GM04503 (cell line): ENCODE measurements around the gene HS3ST4.
"Not testable (repeated sequence)": the region's sequence is repeated elsewhere in the genome, so short reads cannot be mapped to it uniquely, and the experiment has no call there.

Source experiments
- DNase-seq: peaks from one replicate; pipeline ENCODE4 v3.0.0-alpha.2; 2012; ENCODE audit warnings: low read depth

HS3ST4 gene

DNA sequence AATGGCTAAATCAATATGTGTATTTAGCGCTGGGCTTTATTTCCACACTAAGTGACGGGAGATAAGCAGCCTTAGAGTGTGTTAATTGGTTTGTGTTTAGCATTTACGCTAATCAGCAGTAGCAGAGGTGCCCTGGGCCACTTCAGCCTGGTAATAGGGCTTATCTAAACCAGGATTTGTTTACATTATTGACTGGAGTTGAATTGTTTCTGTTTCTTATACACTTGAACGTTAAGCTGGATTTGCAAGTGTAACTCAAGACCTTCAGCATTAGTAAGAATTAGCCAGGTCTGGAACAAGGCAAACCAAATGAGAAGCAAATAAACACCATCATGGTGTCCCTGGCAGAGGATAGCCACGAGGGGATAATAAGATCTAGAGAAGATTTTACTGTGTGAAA is 313.6 kb downstream of the HS3ST4 start:
- no peak for DNase-seq

DNA sequence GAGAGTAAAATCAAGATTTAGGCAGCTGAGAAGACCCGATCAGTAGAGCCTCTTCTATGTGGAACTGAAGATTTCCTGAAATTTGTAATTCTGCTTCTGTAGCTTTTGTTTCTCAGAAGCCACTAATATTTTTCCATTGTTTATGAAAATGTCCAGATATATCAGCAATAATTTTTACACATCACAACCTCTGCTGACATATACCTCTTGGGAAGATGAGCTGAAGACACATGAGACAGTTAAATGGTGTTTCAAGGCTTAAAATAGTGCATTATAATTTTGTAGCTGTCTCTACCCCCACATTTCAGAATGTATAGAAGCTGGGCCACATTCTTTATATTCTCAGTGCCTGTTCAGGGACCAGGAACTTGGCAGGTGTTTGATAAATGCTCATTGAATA is 320.6 kb downstream of the HS3ST4 start:
- no peak for DNase-seq

DNA sequence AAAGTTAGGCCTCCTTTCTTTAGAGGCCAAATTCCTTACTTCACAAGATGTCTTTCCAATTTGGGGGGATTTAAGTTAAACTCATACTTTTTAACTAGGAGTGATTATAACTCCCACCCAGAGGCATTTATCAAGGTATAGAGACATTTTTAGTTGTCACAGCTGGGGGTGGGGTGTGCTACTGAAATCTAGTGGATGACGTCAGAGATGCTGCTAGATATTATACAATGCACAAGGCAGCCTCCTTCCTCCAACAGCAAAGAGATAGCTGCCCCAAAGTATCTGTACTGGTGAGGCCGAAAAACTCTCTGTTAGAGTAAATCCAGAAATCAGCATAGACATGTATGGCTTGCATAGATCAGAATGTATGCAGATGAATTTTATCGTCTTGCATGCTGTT is 324.0 kb downstream of the HS3ST4 start:
- no peak for DNase-seq

DNA sequence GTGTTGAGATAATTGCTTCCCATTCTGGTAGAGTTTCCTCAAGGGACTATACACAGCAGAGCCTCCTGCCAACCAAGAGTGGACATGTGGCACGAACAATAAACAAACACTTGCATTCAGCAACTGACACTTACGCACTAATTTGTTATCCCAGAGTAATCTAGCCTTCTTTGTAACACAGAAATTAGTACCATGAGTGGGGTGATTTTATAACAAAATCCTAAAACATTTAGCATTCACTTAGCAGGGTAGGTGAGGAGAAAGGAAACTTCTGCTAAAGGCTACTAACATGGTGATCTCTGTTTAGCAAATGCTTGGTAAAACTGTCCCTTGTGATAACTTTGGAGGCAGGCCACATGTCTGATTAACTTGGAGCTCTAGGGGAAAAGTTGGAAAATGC is 325.2 kb downstream of the HS3ST4 start:
- DNase-seq, result no peak

DNA sequence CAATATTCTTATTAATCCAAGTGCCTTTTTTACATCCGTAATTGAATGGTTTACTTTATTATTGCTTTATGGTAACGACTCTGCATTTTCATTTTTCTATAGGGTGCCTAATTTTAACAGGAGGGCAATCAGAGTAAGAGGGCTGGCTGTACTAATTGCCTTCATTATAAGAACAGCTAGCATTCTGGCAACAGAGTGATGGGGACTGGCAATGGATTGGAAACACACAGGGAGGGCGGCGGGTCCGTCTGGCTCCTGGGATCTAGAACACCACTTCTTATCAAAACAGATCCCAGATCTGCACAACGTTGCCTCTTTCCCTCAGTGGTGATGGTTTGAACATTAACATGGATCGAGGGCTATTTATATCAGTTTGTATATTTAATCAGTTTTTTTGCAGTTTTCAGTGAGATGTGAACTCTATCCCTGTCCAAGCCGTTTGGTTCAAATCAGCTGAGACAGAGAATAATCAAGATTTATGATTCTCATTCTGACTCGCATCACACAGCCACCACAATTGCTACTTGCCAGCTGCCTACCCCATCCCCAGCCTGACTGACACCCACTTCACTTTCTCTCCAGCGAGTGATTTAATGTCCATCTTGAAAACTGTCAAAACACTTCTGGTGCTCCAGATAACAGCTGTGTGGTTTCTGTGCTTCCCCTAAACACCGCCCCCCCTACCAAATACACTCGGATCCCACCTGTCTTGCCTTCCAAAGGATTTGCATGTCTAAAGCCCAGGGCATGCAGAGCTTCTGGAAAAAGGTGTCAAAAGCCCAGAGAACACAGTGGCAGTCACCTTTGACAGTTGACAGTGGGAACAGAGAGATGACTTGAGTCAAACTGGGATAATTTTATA is 327.9 kb downstream of the HS3ST4 start:
- no peak for DNase-seq

DNA sequence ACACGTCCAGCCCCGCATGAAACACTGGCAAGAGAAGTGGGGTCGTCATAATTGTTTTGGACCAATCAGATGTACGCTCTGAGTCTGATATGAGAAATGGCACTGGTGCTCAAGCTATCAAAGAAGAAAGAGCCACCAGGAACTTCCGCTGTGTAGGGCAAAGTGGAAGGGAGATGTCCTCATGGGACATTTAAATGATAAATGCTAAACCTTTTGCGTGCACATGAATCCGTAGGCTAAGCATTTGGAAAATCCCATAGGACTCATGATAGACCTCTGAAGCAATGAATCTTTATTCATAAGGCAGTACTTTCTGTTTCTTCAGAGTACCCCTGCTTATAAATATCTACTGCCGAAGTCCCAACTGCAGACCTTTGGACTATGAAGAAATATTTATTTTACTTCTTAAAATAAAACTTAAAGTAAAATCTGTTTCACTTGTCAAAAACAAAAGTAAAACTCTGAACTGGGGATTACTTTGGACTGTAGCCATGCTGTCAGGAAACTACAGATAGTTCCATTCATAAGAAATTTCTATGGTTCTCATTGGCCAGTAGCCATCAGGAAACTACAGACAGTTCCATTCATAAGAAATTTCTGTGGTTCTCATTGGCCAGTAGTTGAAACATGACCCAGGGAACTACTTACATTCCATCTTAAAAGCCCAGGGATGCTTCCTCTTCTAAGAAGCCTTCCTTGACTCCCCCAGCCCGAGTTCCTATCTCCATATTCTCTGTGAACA is 335.1 kb downstream of the HS3ST4 start:
- DNase-seq, result no peak

DNA sequence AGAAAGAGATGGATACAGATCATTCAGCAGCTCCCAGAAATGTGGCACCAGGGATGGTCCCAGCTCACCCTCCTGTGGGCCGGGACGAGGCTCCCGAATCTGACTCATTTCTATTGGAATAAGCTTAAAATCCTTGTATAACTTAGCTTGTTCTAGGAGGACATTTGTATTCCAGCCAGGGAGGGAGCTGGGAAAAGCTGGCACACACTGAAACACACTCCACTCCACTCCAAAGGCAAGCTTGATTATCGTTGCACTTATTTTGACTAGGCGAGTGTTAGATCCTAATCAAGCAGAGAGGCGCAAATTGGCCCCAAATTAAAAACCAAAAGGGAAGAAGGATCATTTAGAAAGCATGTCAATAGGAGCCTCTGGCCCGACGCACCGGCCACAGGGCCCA is 339.5 kb downstream of the HS3ST4 start:
- no peak for DNase-seq

DNA sequence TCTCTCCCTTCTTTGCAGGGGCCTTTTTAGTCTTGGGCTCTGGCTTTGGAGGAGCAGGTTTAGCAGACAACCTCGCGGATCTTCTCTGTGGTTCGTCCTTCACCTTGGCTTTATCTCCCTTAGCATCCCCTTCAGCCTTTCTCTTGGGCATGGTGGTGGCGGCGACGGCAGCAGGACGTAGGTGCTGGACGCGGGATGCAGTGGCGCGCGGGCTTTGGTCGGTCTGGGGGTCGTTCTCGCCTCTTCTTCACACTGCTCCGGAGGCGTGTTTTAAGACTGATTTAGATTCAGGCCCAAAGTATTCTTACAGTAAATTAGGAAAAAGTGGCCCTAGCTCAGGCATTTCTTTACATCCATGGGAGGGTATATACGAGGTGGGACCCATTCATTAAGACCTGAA is 340.9 kb downstream of the HS3ST4 start:
- not testable (repeated sequence) for DNase-seq

DNA sequence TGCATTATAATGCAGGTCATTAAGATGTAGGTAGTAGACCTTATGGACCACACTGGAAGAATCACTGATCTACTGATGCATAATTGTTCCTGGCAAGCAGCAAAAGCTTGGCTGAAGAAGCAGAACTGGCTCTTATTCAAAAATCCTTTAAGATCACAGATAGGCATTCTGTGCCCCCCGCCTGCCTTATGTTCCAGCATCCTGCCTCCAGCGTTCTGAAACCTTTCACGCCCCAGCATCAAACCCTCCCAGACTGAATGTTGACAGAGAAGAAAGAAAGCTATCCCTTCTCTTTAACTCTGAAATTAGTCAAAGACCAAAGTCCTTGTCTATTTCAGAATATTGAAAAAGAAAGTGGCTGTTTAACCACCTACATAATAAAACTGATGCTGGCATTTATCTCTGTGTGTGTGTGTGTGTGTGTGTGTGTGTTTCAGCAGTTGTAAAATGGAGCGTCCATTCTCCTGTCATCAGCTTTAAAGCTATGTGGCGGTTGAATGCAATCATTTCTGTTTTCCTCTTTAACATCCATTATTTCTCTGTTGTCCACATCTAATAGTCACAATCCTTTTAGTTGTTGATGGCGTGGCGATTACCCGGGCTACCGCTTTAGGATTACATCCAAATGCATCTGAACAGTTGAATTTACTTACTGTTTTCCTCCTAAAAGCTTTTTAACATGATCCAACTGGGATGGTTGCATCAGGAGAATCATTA is 350.4 kb downstream of the HS3ST4 start:
- DNase-seq, result no peak

DNA sequence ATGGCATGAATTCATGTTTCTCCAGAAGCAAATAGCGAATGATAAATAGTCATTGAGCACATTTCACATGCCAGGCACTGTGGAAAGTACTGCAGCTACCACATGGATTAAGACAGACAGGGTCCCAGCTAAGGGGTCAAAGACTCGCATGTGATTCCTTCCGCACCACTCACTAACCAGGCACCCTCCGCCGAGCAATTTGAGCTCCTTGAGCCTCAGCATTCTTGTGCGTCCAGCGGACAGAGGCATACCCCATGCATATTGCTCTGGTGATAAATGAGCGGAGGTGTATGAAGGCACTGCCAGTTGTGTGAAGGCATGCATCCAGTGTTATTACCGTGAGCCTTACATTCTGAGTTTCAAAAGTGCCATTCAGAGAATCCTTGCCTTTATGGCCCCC is 358.7 kb downstream of the HS3ST4 start:
- DNase-seq, result no peak

DNA sequence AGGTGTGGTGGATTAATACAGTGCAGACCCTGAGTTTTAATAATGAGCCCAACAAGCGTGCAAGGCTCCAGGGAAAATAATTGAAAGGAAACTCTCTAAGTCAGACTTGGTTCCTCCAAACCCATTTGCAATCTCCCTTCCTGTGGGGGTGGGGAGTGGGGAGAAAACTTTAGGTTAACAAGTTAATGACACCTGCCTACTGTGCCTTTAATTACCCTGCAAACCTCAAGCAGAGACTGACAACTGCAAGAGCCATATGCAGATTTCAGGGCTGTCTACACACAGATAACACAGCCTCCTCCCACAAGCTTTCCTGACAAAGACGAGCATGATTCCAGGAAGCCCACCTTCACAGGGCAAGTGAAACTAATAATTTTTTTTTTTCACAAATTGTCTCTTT is 359.3 kb downstream of the HS3ST4 start:
- DNase-seq, result no peak

DNA sequence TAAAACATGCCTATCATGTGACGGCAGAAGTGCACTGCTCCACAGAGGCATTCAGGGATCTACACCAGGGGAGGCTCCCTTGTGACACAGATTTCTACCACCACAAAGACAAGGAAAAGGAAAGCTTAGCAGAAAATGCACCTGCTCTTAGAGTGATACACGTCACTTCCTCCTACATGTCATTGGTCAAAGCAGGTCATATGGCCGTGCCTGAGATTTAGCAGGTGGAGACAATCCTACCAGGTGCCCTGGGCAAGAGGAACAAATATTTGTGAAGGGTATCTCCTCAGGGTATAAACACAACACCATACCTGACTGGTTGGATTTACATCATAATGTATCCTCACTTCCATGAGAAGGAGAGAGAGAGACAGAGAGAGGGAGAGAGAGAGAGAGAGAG is 362.1 kb downstream of the HS3ST4 start:
- no peak for DNase-seq

DNA sequence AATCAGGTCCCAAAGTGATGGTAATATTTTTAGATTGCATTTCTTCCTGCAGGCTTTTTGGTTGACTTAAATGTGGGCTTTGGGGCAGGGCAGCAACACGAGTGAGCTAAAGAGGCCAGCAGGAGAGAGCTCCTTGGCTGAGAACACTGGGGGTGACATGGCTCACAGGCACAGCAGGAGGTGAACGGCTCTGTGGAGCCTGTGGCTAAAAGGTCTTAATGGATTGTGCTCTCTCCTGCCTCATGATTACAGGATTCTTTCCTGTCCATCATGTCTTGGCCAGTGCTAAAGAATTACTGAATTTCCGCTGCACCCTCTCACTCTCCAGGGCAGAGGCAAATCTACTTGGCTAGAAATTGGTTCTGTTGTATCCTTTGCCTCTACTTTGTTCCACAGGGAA is 366.6 kb downstream of the HS3ST4 start:
- no peak for DNase-seq

DNA sequence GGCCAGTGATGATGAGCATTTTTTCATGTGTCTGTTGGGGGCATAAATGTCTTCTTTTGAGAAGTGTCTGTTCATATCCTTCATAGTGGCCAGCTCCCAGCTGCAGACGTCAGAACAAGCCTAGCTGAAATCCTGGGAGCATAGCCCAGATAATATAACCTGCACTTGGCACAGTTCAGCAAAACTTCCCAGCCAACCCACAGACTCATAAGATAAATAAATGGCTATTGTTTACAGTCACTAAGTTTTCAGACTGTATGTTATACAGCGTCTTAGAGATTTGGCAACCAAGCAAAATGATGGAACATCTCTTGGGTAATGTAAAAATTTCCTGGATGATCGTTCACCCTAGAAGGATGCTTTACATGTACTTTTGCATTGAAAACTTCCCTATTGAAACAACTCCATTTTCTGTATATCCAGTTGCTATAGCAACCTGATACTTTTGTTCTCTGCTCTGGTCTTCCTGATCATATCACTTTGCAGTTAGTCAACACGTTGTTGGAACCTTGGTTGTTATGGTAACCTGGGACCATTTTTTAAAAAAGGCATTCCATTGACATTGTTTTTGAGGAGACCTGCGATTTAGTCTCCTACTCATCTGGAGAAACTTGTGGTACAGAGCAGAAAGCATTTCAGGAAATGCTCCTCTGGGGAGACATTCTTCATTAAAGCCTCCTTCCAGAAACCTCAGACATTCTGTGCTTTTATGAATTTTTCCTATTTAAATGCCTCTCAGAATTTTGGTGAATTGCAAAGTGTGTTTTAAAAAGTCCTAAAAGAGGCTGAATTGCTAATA is 378.7 kb downstream of the HS3ST4 start:
- no peak for DNase-seq

DNA sequence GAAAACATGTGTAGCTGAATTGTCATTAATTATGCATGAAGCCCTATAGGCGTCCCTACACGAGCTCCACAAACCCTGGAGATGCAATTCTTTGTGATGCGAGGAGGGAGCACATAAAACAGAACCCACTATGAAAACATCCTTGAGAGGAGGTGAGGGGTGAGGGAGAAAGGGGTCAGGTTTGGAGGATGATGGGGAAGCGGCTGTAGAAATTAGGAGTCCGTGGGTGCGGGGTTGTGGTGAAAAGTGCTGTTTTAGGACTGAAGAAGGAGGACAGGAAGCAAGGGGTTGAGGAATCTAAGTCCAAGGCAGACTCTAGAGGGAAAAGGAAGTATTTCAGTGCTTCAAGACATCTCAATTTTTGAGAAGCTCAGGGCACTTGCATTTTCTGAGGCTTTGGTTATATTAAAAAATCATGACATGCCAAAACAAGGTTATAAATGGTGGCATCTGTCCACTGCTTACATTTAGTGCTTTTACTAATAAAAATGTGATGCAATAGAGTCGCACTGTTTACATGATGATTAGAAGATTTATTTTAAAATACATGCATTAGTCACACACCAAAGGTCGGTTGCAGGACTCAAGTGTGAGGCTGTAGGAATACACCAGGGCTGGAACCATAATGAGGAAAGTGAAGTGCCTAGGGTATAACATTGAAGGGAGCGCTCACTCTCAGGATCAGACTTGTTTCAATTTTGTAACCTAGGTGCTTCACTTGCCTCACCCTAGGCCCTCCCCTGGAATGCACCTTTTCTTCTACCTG is 379.5 kb downstream of the HS3ST4 start:
- DNase-seq, result no peak

DNA sequence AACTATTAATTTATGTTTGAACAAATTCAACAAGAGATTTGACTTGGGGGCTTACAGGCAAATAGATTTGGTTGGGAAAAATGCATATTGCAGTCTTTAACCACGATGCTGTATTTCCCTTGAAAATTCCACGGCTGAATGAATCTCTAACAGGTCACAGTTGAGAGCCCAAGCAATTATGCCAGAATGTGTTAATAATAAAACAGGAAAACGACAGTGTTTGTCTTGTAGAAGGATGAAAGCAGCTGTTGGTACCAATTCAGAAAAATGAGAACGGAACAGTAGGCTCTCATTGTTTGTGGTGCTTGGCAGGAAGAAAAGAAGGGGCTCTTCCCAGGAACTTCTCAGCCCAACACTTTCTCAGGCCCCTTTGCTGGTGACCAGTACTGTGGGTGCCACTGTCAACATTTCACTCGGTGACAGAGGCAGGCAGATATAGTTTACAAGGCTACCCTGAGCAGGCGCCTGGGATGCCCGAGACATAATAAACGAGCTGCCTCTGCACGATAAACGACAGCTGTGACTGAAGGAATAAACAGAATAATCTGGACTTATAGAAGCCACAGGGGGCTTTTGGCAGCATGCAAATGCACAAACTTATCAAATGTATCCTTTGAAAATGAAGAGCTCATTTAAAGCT is 387.1 kb downstream of the HS3ST4 start:
- no peak for DNase-seq

DNA sequence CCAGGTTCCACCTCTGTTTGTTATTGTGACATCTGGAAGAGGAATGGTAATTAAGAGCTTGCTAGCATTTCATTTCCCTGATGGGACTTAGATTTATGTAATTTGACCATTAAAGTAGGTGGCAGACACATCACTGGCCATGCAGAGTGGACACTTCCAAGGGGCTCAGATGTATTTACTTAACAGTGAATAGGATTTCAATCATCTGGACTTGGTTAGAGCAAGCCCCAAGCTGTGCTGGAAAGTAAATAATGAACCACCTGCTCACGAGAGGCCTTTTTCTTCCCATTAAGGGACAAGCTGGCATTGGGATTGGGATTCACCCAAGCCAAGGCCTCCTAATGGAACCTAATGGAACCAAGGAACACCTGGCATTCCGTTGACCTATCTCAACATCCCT is 395.3 kb downstream of the HS3ST4 start:
- no peak for DNase-seq

DNA sequence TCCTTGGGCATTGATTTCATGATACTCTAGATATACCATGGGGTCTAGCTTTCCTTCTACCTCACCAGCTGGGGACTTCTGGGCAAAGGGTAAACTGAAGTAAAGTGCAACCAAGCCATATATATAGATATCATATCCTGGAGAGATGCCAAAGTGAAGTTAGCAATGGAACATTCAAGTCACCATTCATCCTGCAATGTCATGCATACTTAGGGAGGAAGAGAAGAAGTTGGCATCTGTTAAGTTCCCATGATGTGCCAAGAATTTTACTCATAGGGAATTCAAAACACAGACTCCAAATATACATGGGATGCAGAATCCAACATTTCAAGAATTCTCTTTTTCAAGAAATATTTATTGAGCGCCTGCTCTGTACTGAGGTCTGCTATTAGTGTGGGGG is 399.8 kb downstream of the HS3ST4 start:
- DNase-seq, result no peak

DNA sequence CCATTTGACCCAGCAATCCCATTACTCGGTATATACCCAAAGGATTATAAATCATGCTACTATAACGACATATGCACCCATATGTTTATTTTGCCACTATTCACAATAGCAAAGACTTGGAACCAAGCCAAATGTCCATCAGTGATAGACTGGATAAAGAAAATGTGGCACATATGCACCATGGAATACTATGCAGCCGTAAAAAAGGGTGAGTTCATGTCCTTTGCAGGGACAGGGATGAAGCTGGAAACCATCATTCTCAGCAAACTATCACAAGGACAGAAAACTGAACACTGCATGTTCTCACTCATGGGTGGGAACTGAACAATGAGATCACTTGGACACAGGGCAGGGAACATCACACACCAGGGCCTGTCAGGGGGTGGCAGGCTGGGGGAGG is 406.4 kb downstream of the HS3ST4 start:
- DNase-seq, result not testable (repeated sequence)

DNA sequence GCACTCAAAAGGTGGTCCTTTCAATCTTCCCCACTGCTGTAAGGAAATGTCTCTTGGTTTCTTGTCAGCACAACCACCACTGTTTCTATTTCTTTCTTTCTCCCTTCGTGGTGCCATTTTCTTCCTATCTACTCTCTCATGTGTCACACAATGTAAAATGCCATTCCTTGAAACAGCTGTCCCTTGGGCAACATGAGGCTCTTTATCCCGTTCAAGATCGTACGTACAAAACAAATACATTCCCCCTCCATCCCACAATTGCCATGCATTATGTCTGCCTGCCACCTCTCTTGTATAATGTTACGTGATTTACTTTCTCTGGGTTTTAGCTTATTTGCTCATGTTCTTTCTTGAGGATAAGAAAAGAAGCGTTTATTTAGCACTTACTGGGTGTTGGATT is 410.6 kb downstream of the HS3ST4 start:
- DNase-seq, result no peak
